Activated CD4-positive, alpha-beta T cell treated with anti-CD3 and anti-CD28 coated beads, Interleukin-2, amount 50 U/mL, for 24 hours (primary cell): Measurements from ENCODE around the gene BHLHE41.

Experiments used
- DNase-seq, 2 donors: peaks; one replicate each; pipeline ENCODE4 v3.0.0-alpha.2; 2020; ENCODE audit warnings: low read depth in 1 of 2, low spot score in 1 of 2

Gene BHLHE41

DNA sequence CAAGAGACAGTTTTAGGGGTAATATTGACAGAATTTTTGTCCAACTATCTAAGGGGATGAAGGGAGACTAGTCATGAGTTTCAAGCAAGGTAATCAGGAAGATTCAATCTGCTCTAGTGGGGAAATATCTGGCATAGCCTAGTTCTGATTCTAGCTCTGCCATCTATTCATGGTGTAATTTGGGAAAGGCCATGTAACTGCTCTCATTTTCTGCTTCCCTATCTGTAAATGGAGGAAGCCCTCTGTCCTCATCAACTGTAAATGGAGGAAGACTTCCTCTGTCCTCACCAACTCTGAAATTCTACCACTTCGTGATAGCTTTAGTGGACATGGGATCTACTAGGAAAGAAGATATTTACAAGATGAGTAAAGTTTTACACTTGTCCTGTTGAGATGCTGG lies 37.9 kb downstream of the BHLHE41 start:
- no peak for DNase-seq

DNA sequence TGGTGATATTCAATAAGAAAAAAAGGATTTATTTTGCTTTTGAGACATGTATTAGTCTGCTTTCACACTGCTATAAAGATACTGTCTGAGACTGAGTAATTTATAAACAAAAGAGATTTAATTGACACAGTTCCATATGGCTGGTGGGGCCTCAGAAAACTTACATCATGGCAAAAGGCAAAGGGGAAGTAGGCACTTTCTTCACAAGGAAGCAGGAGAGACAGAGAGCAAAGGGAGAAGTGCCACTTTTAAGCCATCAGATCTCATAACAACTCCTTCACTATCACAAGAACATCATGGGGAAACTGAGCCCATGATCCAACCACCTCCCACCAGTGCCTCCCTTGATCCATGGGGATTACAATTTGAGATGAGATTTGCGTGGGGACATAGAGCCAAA lies 43.9 kb downstream of the BHLHE41 start:
- DNase-seq = no peak

DNA sequence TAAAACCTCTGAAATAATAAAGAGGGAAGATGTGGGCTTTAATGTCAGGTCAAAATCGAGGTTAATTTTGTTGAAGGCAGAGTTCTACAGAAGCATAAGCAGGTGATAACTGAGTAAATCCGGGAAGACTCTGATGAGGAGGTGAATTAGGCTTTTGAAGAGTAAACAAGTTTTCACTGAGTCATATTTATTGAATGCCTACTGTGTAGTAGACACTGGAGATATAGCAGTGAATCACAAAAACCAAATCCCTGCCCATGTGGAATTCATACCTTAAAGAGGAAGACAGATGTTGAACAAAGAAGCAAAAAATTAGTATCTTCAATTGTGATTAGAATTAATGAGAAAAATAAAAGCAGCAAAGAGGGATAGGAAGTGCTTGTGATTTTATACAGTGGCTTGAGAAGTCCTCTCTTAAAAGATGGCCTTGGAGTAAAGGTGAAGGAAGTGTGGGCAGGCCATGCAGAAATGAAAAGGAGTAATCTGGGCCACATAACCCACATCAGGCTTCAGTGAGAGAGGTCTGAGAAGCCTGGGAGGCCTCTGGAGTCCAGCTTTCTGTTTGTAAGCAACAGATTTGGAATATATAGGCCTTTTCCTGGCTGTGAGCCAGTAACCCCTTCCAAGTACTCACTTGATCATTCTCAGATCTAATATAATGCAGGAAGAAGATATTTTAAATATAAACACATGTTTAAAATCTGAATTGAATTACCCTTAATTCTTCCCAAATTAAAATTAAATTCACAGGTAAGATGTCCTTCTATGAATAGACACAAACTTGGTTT lies 46.7 kb downstream of the BHLHE41 start:
- no peak for DNase-seq
